Body of pancreas (tissue), 4 donors: ENCODE results near the gene OR4X2. TPM values are rescaled to one million over a fixed set of nuclear protein-coding genes. Genes with fewer than 3 reads are reported as not detected.

Experiments
- ATAC-seq: fragments of 150-250 bp; one replicate; pipeline ENCODE4 v1.9.1; 2016
- DNase-seq, 4 donors: peaks; one replicate each; pipeline ENCODE4 v3.0.0-alpha.2; 2019
- H3K27ac ChIP-seq, 4 donors: fragments of 200-600 bp; sonication (generic); 1 replicate in 3 of 4; 2 replicates in 1 of 4; pipeline versions ENCODE4 v1.5.1 to v1.6.1; 2016 to 2019; ENCODE audit warnings: mild to moderate bottlenecking in 1 of 4, mixed read lengths in 1 of 4, moderate library complexity in 1 of 4
- H3K27me3 ChIP-seq, 2 donors: fragments of 200-600 bp; sonication (generic); one replicate each; pipeline ENCODE4 v1.6.0; 2016; ENCODE audit warnings: mild to moderate bottlenecking in 1 of 2
- H3K36me3 ChIP-seq, 2 donors: fragments of 200-600 bp; sonication (generic); replicated peaks in 1 of 2; 2 replicates each; pipeline ENCODE4 v1.5.1; 2016; ENCODE audit warnings: low read depth in 2 of 2; ENCODE audit not compliant: insufficient read depth in 1 of 2
- H3K4me1 ChIP-seq: fragments of 200-600 bp; sonication (generic); one replicate; pipeline ENCODE4 v1.6.0; 2016
- H3K4me3 ChIP-seq, 2 donors: fragments of 200-600 bp; sonication (generic); 1 replicate in 1 of 2; 2 replicates in 1 of 2; pipeline ENCODE4 v1.5.1; 2016 to 2019
- H3K9me3 ChIP-seq, 3 donors: fragments of 200-600 bp; sonication (generic); 1 replicate in 2 of 3; 2 replicates in 1 of 3; pipeline ENCODE4 v1.5.1; 2016
- POLR2A ChIP-seq, 3 donors: fragments of 450-650 bp; IDR thresholded peaks; one replicate each; pipeline ENCODE4 v1.6.1; 2016; ENCODE audit warnings: antibody characterized with exemption in 3 of 3, mild to moderate bottlenecking in 2 of 3
- WGBS, 2 donors: methylation state at CpG; one replicate each; pipeline ENCODE4 v1.1.5; 2017; 5-methylcytosine and 5-hydroxymethylcytosine counted together
- intact Hi-C: fragments of 100-400 bp; cut with DNase I; formaldehyde crosslinking; loops from one replicate; pipeline ENCODE4 v1.15.1; 2023
- total RNA-seq, 2 donors: library from RNA; depleted of rRNA; stranded (reverse); fragments of >200 nt; gene quantifications; one replicate each; pipeline ENCODE4 v1.1.0, GENCODE V29; 2016
- TF ChIP-seq, protein P1 (sequence below), 7 experiments: fragments of 450-650 bp in 4 of 7; fragments of 200-600 bp in 3 of 7; sonication (generic) in 3 of 7; IDR thresholded peaks; one replicate each; pipeline ENCODE4 v1.5.1; 2016 to 2019; ENCODE audit warnings: antibody characterized with exemption in 7 of 7

Gene OR4X2
- total RNA-seq, 2 donors from 2014 or later: not detected

DNA sequence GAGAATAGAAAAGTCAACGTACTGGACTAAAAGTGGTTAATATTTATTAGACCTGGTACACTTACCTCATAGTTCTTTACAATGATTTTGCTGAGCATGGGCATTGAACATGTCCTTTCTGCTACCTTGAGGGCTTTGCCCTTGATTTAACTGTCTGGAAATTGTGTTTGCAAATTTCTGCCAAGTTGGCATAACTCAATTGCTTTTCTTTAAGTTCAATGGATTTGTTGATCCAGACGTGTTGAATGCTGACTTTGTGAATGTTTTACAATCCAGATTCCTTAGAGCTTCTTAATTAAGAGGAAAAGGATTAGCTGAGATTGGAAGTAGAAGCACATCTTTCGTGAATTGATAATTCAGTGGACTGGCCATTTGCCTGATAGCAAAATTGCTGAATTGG lies 7.2 kb upstream of the OR4X2 start:
- Histone ChIP-seq H3K4me1 (no peaks in the 10 kb centered on the region), H3K9me3 (no peaks in the 10 kb centered on the region), H3K4me3 (no peak overlapping the region), H3K36me3 (no peaks in the 10 kb centered on the region), H3K27me3 (no peaks in the 10 kb centered on the region), H3K27ac (no peak overlapping the region)
- DNase-seq (no peak), ATAC-seq (no peak)
- intact Hi-C loops: no loop called here
- TF ChIP-seq POLR2A (IDR thresholded peaks at IDR 0.05): no peak
- TF ChIP-seq, protein P1, sequence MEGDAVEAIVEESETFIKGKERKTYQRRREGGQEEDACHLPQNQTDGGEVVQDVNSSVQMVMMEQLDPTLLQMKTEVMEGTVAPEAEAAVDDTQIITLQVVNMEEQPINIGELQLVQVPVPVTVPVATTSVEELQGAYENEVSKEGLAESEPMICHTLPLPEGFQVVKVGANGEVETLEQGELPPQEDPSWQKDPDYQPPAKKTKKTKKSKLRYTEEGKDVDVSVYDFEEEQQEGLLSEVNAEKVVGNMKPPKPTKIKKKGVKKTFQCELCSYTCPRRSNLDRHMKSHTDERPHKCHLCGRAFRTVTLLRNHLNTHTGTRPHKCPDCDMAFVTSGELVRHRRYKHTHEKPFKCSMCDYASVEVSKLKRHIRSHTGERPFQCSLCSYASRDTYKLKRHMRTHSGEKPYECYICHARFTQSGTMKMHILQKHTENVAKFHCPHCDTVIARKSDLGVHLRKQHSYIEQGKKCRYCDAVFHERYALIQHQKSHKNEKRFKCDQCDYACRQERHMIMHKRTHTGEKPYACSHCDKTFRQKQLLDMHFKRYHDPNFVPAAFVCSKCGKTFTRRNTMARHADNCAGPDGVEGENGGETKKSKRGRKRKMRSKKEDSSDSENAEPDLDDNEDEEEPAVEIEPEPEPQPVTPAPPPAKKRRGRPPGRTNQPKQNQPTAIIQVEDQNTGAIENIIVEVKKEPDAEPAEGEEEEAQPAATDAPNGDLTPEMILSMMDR (IDR thresholded peaks at IDR 0.05): no peak
- 16 to 18% methylated on average over 3 of the region's 3 CpGs for WGBS, 2 donors

DNA sequence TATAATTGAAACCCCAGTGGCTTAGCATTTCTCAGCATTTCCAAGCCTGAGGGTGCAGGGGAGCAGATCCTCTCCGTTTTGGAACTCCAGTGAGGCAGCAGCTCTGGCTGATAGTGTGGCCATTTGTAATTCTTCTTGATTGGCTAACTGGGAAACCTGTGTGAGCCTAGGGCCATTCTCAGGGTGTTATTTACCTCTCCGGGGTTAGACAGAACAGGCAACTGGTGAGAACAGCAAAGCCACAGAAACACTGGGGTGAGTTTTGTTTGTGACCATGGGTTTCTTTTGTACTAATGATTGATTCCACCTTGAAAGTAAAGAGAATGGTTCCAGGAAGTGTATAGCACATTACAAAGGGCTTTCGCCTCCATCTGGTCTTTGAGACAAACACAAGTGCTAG lies 2.4 kb upstream of the OR4X2 start:
- WGBS, 2 donors: 47 to 54% methylated on average over 3 of the region's 3 CpGs
- TF ChIP-seq, protein P1 (IDR thresholded peaks at IDR 0.05): no peak
- no peak for TF ChIP-seq POLR2A (IDR thresholded peaks at IDR 0.05)

GRCh38 chr11:48248902-48249301 lies 4.0 kb downstream of the OR4X2 start:
- intact Hi-C loops: no loop called here
- TF ChIP-seq, protein P1 (IDR thresholded peaks at IDR 0.05): no peak
- no peak for TF ChIP-seq POLR2A (IDR thresholded peaks at IDR 0.05)
- 70 to 82% methylated on average over 1 of the region's 1 CpG for WGBS, 2 donors

More for the DNA sequence above, 2.4 kb upstream of the OR4X2 start:
- H3K9me3 ChIP-seq: no peaks in the 10 kb centered on the region
- ATAC-seq: no peak
- no peak overlapping the region for H3K4me3 ChIP-seq
- H3K4me1 ChIP-seq: no peaks in the 10 kb centered on the region
- DNase-seq: no peak
- no peaks in the 10 kb centered on the region for H3K27me3 ChIP-seq
- intact Hi-C loops: no loop called here
- H3K36me3 ChIP-seq: no peaks in the 10 kb centered on the region
- H3K27ac ChIP-seq: no peak overlapping the region

GRCh38 chr11:48261600-48261999 lies 16.7 kb downstream of the OR4X2 start:
- intact Hi-C loops: no loop called here
- WGBS, 2 donors: 56 to 57% methylated on average over 2 of the region's 2 CpGs
- H3K27ac ChIP-seq: no peak overlapping the region
- no peak overlapping the region for H3K4me3 ChIP-seq
- no peak for DNase-seq
- H3K9me3 ChIP-seq: no peaks in the 10 kb centered on the region
- no peaks in the 10 kb centered on the region for H3K27me3 ChIP-seq
- no peaks in the 10 kb centered on the region for H3K36me3 ChIP-seq
- TF ChIP-seq, protein P1 (IDR thresholded peaks at IDR 0.05): no peak
- TF ChIP-seq POLR2A (IDR thresholded peaks at IDR 0.05): no peak
- no peaks in the 10 kb centered on the region for H3K4me1 ChIP-seq
- ATAC-seq: no peak

More at GRCh38 chr11:48248902-48249301, 4.0 kb downstream of the OR4X2 start:
- no peak for ATAC-seq
- no peaks in the 10 kb centered on the region for H3K27me3 ChIP-seq
- no peak overlapping the region for H3K4me3 ChIP-seq
- H3K4me1 ChIP-seq: no peaks in the 10 kb centered on the region
- no peak overlapping the region for H3K27ac ChIP-seq
- peaks cover 0 to 6% (median 0%) of the 10 kb centered on the region in 3 donors for H3K9me3 ChIP-seq
- DNase-seq: no peak
- no peaks in the 10 kb centered on the region for H3K36me3 ChIP-seq

- no peaks in the 10 kb centered on the region for H3K27me3 ChIP-seq
- intact Hi-C loops: no loop called here
- no peaks in the 10 kb centered on the region for H3K4me1 ChIP-seq
- WGBS, 2 donors: 17 to 19% methylated on average over 3 of the region's 3 CpGs
- ATAC-seq (no peak), DNase-seq (no peak)
- H3K9me3 ChIP-seq: no peaks in the 10 kb centered on the region
- TF ChIP-seq POLR2A (IDR thresholded peaks at IDR 0.05): no peak
- TF ChIP-seq, protein P1 (IDR thresholded peaks at IDR 0.05): no peak
- H3K27ac ChIP-seq: no peak within 1 kb of the TSS
- H3K36me3 ChIP-seq: no peaks in the 10 kb centered on the region
- H3K4me3 ChIP-seq: no peak within 1 kb of the TSS
Observed at GRCh38 chr11:48263423-48263911, 18.6 kb downstream of the OR4X2 start, which contains the start of gene OR4X1. TSS of gene OR4X1 (plus strand) at chr11:48263861. CDS start at chr11:48263861, 0 bp downstream.
